GM12891 (cell line): Measurements from ENCODE around the gene PRKAR1A.

Experiments used
- DNase-seq: peaks from one replicate; pipeline ENCODE4 v3.0.0; 2011; ENCODE audit warnings: low spot score; ENCODE audit not compliant: insufficient read length
- FAIRE-seq: peaks from 2 replicates; lab custom pipeline; 2011; peaks lifted over from hg19 to GRCh38; lab: Jason Lieb, UNC
- PAX5 ChIP-seq: IDR thresholded peaks from 2 replicates; pipeline ENCODE4 v1.6.1; 2011; ENCODE audit warnings: low read length, moderate library complexity, mild to moderate bottlenecking; ENCODE audit not compliant: insufficient read depth, severe bottlenecking
- POLR2A ChIP-seq: IDR thresholded peaks from 2 replicates; pipeline ENCODE4 v1.6.1; 2011; ENCODE audit warnings: low read depth, low read length, control low read depth
- POLR2AphosphoS5 ChIP-seq: IDR thresholded peaks from 2 replicates; pipeline ENCODE4 v1.6.1; 2011; ENCODE audit warnings: low read depth, low read length, control low read depth
- POU2F2 ChIP-seq: IDR thresholded peaks from 2 replicates; pipeline ENCODE4 v1.6.1; 2011; ENCODE audit warnings: low read depth, mild to moderate bottlenecking, control low read depth, low read length, moderate library complexity
- SPI1 ChIP-seq: IDR thresholded peaks from 2 replicates; pipeline ENCODE4 v1.6.1; 2011; ENCODE audit warnings: low read depth, low read length, control low read depth
- TAF1 ChIP-seq: IDR thresholded peaks from 2 replicates; pipeline ENCODE4 v1.6.1; 2011; ENCODE audit warnings: low read depth, low read length, control low read depth

Gene PRKAR1A

DNA sequence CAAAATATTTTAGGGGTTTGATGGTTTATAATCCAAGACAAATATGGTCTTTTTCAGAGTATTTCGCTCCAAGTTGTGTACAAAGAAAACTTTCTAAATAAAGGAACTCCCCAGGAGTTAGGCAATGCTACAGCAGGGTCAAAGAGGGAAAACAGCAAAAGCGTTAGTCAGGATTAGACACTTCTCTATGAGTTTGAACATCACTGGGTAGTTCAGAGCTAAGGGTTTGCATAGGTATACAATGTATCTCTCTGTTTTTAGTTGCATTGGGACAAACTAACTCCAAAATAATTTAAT, 54.2 kb downstream of the PRKAR1A start:
- TF ChIP-seq PAX5 (no peak), SPI1 (no peak), POLR2A (no peak), POLR2AphosphoS5 (no peak), TAF1 (no peak), POU2F2 (no peak)
- DNase-seq (no peak), FAIRE-seq (no peak)

DNA sequence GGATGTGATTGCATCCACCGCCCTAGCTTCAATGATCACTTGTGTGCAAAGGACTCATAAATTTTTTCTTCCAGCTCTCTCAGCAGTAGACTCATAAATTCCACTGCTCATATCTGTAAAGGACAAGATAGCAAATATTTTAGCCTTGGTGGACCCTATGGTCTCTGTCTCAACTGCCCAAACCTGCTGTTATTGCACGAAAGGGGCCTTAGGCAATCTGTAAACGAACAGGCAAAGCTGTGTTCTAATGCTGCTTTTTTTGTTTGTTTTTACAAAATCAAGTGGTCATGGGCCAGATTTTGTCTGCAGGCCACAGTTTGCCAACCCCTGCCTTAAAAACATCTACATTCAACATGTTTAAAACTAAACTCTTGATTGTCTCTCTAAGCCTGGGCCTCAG, 54.8 kb downstream of the PRKAR1A start:
- no peak for TF ChIP-seq PAX5
- no peak for TF ChIP-seq TAF1
- TF ChIP-seq POU2F2: no peak

DNA sequence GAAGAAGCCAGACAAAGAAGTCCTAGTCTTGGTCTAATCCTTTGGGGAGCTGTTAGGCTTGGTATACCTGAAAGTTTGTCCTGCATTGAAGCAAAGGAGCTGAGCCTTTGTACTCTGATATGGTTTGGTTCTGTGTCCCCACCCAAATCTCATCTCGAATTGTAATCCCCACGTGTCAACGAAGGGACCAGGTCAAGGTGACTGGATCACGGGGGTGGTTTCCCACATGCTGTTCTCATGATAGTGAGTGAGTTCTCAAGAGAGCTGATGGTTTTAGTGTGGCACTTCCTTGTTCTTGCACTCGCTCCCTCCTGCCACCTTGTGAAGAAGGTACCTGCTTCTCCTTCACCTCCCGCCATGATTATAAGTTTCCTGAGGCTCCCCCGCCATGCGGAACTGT, 55.4 kb downstream of the PRKAR1A start:
- no peak for TF ChIP-seq POU2F2
- no peak for TF ChIP-seq TAF1
- FAIRE-seq (no peak), DNase-seq (no peak)

More for the DNA sequence above, 54.8 kb downstream of the PRKAR1A start:
- no peak for DNase-seq
- no peak for FAIRE-seq

DNA sequence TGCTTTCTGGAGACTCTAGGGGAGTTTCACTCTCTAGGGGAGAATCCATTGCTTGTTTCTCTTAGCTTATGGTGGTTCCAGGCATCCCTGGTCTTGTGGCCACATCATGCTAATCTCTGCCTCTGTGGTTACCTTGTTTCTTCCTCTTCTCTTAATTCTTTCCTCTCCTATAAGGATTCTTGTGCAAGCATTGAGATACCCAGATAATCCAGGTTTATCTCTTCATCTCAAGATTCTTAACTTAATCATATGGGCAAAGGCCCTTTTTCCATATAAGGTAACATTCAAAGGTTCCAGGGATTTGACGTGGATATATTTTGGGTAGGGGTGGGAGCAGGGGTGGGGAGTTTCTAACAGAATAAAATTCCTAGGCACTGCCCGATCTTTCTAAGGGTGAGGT, 56.4 kb downstream of the PRKAR1A start:
- FAIRE-seq (no peak), DNase-seq (no peak)
- TF ChIP-seq PAX5 (no peak), TAF1 (no peak), SPI1 (no peak)

DNA sequence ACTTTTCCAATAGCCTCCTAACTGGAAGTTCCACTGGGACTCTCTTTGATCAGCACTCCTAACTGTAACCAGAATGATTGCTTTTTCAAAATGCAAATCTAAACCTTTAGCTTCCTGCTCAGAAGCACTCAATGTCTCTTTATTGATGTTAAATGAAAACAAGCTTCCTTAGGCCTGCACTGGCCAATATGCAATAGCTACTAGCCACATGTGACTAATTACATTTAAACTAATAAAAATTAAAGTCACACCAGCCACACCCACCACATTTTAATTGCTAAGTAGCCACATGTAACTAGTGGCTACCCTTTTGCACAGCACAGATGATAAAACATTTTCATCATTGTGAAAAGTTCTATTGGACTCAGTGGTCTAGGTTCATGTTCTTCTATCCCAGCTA, 57.1 kb downstream of the PRKAR1A start:
- FAIRE-seq (no peak), DNase-seq (no peak)
- TF ChIP-seq POLR2AphosphoS5: no peak
- TF ChIP-seq SPI1: no peak
- TF ChIP-seq POLR2A: no peak
- TF ChIP-seq POU2F2: no peak
- TF ChIP-seq TAF1: no peak
- TF ChIP-seq PAX5: no peak

DNA sequence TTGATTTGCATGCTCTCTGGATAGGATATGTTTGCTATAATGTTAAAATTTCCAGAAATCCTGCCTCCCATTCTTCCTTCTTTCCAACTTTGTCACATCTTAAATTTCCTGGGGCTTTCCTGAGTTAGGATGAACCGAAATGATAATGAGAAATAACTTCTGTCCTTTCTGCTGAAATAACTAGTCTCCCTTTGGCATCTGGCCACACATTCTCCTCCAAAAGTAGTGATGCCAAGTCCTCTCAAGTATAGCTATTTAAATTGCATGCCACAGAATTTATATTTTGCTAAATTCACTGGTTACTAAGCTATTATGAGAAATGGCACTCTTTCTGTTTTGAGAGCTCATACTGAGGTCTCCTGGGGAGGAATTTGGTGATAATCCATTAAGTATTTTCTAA, 58.3 kb downstream of the PRKAR1A start:
- no peak for TF ChIP-seq POLR2A
- no peak for TF ChIP-seq PAX5
- TF ChIP-seq POU2F2: no peak
- no peak for TF ChIP-seq TAF1
- no peak for TF ChIP-seq POLR2AphosphoS5
- TF ChIP-seq SPI1: no peak
- no peak for FAIRE-seq
- no peak for DNase-seq

DNA sequence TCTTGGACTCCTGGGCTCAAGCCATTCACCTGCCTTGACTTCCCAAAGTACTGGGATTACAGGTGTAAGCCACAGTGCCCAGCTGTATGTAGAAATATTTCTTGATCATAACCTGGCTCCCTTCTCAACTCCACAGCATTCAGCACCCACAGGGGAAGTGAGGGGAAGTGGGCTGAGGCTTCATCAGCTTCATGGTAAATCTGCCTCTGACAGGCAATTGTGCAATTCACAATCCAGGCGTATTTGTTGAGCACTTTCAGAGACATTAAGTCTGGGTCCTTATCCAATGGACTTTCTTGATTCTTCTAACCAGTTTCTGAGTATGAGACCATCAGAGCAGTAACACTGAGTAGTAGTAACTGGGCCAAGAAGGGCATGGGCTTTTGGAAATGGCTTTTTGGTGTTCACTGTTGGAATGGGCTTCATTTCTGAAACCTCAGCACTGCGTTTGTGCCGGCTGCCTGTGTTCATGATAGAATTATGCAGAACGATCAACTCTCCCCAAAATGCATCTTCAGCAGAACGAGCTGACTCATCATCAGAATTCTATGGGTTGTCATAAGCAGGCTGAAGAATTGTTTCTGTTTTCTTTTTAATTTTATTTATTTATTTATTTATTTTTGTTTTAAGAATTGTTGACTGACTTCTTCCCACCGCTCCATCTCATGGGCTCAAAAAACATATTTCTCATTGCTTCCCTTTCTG, 60.1 kb downstream of the PRKAR1A start:
- FAIRE-seq (no peak), DNase-seq (no peak)
- no peak for TF ChIP-seq POLR2A
- TF ChIP-seq TAF1: no peak

DNA sequence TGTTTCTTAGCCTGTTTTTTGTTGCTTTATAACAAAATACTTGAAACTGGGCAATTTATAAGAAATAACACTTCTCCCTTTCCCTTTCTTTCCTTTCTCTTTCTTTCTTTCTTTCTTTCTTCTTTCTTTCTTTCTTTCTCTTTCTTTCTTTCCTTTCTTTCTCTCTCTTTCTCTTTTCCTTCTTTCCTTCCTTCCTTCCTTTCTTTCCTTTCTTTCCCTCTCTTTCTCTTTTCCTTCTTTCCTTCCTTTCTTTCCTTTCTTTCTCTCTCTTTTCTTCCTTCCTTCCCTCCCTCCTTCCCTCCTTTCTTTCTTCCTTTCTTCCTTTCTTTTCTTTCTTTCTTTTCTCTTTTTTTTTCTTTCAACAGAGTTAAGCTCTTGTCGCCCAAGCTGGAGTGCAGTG, 61.1 kb downstream of the PRKAR1A start:
- FAIRE-seq (no peak), DNase-seq (no peak)
- TF ChIP-seq POLR2AphosphoS5 (no peak), POLR2A (no peak), POU2F2 (no peak), SPI1 (no peak), PAX5 (no peak)

DNA sequence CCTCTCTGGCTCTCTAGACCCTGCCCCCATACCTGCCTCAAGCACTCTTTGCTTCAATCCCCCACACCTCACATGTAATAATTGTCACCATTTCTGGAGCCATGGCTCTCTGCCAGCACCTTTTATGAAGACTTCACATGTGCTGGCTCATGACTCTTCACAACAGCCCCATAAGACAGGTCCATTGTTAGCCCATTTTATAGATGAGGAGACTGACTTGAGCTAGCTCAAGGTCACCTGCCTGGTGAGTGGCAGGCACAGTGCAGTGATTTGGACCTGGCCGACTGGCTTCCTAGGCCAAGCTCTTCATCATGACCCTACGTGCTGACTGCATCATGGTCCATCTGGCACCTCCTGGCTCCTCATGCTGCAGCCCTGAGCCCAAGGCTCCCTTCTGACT, 63.9 kb downstream of the PRKAR1A start:
- TF ChIP-seq POLR2A (no peak), TAF1 (no peak), PAX5 (no peak), POLR2AphosphoS5 (no peak), POU2F2 (no peak), SPI1 (no peak)
- DNase-seq (no peak), FAIRE-seq (no peak)

DNA sequence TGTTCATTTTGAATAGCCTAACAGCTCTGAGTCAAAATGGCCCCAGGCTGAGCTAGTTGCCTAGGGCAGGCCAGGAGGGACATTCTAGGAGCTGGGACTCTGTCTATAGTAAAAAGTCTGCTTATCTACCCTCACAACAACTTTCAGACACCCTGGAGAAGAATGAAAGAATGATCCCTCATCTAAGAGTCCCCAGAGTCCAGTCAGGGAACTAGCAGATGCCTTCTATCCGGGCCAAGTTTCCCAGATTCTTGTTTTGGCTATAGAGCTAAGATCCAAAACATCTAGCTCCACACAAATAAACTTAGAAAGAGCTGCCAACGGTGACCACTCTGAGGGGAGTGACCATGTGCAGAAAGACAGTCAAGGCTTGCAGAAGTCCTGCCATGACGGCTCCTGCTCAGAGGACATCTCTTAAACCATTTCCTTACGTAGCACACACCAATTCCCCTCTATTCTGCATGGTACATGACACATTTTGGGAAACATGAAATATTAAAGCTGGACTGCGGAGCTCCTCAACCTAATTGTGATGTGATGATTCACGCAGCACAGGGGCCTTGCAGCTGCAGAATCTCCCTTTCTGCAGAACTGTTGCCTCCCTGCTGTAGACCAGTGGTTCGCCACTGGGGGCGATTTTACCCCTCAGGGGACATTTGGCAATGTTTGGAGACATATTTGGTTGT, 64.7 kb downstream of the PRKAR1A start:
- DNase-seq: no peak
- FAIRE-seq: no peak

DNA sequence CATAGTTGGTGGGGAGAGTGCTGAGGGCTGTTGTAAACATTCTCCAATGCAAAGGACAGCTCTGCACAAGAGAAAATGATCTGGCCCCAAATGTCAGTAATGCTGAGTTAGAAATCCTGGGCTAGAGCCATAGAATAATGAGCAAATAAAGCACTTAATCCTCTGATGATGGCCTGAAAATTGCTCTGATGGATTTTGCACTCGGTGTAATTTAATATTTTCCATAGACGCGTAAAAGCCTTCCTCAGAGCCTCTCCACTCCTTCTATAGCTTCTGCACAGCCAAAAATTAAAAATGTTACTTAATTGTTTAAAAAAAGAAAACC, 65.2 kb downstream of the PRKAR1A start:
- TF ChIP-seq TAF1 (no peak), PAX5 (no peak), POU2F2 (no peak), POLR2AphosphoS5 (no peak), POLR2A (no peak), SPI1 (no peak)
- FAIRE-seq (no peak), DNase-seq (no peak)

More for the DNA sequence above, 64.7 kb downstream of the PRKAR1A start:
- TF ChIP-seq POLR2A (no peak), POU2F2 (no peak), POLR2AphosphoS5 (no peak), PAX5 (no peak), TAF1 (no peak), SPI1 (no peak)
